GM21717 (cell line): ENCODE results near the gene BTBD18.

Experiments
- ATAC-seq: cut with Tn5 transposase; IDR thresholded peaks from one replicate; pipeline ENCODE4 v1.9.1; 2021; ENCODE audit warnings: mild to moderate bottlenecking, moderate library complexity; ENCODE audit not compliant: unreplicated experiment

BTBD18 gene

DNA sequence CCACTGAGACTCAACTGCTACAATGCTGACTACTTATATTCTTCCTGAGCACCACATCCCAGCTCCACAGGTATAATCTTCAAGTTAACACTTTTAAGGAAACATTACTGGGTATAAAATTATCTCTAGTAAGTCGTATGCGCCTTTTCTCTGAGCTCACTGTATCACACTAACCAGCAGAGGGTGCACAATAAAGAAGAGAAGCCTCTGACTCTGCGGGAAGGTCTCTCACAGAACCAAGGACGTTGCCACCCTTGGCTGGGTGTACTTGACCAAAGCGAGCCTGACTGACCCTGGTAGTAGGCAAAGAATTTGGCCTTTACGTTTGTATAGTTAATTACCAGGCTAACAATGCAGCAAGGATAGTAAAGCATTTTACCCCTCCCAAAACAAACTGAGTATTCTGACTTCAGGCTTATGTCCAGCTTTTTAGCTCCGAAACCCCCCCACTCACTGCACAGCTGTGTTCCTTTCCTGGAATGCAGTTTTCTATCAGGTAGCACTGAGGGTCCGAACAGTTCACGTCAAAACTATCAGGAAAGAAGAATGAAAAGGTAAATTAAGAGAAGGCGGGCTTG, at the start of gene BTBD18:
BTBD18 (minus strand) TSS at position 144 of the 578 bp plus-strand sequence. CDS start 631 bp downstream, outside the sequence.
- no peak for ATAC-seq

DNA sequence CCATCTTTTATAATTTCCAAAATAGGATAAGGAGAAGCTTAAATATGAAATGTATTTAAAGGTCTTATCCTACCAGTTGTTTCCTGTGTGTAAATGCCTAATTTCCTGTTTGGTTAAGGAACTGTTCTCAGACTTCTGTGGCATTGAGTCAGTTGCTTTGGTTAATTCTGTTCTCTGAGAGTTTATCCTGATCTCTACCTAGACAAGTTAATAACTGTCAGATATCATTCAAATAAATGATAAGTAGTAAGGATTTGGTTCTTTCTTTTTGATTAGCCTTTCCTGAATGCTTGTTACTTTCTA, 49.5 kb upstream of the BTBD18 start:
- ATAC-seq, result no peak

- ATAC-seq, result peak; percentile 75
Measured at GRCh38 chr11:57800444-57801182, 49.0 kb upstream of the BTBD18 start.

GRCh38 chr11:57798905-57799559, 47.4 kb upstream of the BTBD18 start:
- no peak for ATAC-seq

DNA sequence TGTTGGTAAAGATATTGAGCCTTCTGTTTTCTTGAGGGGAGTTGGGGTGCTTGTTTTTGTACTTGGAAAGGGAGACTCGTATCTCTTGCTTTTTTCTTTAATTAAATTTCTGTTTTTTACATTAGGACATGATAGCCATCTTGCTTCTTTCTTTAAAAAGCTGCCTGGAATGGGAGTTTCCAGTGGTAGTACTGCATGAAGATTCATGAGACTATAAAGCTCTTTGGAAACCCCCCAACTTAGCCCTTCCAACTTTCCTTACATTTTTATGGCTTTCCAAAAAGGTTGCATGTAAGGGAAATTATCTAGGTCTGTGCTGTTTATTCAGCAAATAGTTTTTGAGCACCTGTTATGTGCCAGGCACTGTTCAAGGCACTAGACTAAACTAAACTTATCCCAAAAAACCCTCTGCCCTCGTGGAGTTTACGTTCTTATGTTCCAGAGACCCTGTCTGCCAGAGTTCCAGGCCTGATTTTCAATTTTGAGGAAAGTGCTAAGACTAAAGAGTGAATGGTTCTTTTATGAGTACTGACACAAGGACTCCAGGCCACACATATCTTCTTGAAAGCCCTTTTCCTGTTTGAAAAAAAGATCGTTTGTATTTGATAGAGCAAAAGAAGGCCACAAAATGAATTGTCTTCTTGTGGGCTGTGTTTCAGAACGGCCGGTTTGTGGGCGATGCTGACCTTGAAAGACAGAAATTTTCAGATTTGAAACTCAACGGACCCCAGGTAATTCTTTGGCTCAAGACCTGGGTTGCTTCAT, 41.9 kb upstream of the BTBD18 start:
- no peak for ATAC-seq

- ATAC-seq, result peak; percentile 36
Measured at GRCh38 chr11:57792870-57793269, 41.3 kb upstream of the BTBD18 start.

GRCh38 chr11:57792060-57792541, 40.5 kb upstream of the BTBD18 start:
- peak; percentile 76 for ATAC-seq

DNA sequence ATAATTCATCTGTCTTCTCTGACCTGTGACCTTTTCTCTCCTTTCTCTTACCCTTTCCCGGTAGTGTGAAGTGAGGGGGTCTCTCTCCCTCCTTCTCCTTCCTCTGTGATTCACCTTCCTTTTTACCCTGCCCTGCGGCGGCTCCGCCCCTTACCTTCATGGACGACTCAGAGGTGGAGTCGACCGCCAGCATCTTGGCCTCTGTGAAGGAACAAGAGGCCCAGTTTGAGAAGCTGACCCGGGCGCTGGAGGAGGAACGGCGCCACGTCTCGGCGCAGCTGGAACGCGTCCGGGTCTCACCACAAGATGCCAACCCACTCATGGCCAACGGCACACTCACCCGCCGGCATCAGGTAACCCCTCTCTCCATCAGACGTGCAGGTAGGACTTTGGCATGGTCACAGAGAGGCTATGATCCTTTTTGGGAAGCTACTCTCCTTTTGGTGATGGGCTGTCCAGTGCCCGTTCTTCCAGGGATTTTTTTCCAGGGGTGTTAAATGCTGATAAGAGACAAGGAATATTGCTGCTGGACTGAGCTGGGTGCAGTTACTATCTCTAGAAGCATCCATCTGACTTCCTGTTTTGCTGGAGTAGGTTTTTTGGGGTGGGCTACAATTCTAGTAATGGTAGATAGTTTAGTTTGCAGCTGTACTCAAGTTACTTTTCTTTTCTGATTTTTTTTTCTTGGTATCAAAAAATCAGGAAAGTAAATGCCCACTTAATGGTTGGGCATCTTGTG, 39.9 kb upstream of the BTBD18 start:
- ATAC-seq, result no peak

GRCh38 chr11:57788703-57789088, 37.1 kb upstream of the BTBD18 start:
- no peak for ATAC-seq

DNA sequence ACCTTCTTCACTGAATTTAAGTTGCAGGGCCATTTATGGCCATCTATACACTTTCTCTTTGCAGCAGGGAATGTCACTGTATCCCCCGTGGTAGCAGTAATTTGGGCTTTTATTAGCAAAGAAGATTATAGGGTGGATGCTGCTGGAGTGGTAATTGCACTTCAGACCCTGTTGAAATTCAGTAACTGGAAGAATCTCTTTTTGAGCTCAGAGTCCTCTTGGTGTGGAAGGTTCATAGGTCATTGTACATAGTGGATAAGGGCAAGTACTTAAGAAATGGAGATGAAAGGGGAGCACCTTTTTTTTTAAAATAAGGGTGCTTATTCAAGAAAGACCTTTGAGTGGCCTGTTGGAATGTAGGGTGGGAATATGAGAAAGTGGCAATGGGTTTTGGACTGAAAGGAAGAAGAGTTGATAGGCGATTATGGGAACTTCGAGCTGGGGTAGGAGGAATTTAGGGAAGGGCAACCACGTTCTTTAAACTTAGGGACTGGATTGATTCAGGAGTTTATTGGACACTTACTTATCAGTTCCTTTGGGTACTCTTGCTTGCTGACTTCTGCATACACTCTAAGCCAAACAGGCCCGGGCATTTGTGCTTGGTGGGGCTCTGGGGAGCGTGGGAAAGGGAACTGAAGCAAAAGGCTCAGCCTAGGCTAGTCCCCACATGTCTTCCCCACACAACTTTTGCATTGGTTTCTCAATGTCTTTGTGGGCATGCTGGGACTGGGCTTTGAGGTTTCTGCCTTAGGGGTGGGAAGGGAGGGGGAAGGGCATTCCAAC, 36.5 kb upstream of the BTBD18 start:
- ATAC-seq, result peak; percentile 44

DNA sequence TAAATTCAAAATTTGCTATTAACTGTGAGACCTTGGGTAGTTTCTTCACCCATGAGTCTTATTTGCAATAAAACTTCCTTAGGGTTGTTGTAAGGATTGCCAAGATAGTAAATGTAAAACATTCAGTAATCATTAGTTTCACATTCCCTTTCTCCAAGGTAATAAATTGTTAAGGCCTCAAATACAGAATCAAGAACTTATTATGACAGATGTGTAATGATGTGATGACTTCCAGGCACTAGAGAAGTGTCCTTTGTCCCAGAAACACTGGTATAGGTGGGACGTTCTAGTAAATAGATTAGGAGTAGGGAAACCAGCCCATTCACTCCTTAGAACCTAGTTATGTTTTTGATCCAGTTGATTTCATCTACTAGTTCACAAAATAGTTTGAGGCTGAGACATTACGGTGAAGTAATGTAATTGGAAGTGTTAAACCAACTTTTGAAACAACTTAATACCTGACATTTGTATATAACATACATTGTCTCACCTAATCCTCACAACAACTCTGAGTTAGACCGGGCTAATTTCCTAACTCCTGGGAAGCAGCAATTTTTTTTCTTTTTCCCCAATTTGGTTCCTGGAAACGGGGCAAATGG, 35.5 kb upstream of the BTBD18 start:
- no peak for ATAC-seq

DNA sequence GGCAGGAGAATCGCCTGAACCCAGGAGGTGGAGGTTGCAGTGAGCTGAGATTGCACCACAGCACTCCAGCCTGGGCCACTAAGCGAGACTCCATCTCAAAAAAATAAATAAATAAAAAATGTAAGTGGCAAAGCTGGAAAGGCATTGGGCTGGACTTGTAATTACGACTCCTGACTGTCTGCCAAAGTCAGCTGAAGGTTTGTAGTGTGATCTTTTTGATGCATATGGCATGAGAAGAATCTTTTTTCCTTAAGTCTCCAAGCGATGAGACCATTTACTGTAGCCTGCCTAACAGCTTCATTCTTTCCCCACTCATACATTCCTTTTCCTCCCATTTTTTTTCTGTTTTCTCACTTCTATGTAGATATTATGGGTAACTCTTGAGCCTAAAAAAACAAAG, 34.8 kb upstream of the BTBD18 start:
- ATAC-seq, result no peak

DNA sequence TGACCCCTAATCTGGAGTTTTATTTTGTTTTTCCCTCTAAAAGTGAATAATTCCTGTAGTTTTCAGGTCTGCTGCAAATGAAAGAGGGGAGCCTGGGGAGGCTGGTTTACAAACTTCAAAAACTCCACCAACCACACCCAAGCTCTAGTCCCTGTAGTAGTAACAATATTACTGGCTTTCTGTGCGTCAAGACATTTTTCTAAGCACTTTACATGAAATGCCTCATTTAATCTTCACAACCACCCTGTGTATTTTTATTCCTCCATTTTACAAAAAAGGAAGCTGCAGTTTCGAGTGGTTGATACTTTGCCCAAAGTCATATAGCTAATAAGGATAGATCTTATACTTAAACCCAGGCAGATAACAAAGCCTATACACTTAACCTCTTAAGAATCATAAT, 33.5 kb upstream of the BTBD18 start:
- peak; percentile 46 for ATAC-seq

DNA sequence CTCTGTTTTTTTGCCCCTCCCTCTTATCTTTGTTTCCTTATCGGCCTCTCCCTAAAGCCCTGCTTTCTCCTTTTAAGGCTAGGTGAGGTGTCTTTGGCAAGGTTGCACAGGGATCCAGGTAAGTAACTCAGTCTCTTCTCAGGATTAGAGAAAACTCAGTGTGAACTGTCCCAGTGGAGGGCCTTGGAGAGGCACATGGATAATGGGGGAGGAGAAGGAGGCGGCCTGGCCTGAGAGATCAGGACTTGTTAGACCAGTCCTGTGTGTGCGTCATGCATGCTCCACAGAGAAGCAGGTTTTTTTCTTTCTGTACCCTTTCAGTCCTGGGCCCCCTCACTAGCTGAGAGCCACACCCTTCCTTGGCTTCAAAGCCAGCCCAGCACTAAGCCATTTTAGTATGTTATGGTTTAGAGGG, 29.9 kb upstream of the BTBD18 start:
- no peak for ATAC-seq

GRCh38 chr11:57779276-57779675, 27.7 kb upstream of the BTBD18 start:
- ATAC-seq, result no peak

GRCh38 chr11:57778318-57779037, 26.9 kb upstream of the BTBD18 start:
- no peak for ATAC-seq

- ATAC-seq, result no peak
Measured at GRCh38 chr11:57777969-57778317, 26.3 kb upstream of the BTBD18 start.

GRCh38 chr11:57776577-57777210, 25.1 kb upstream of the BTBD18 start:
- ATAC-seq, result no peak
